ENCODE results near the gene SUFU.
"Not testable (repeated sequence)": the region's sequence is repeated elsewhere in the genome, so short reads cannot be mapped to it uniquely, and the experiment has no call there.

Gene SUFU

DNA sequence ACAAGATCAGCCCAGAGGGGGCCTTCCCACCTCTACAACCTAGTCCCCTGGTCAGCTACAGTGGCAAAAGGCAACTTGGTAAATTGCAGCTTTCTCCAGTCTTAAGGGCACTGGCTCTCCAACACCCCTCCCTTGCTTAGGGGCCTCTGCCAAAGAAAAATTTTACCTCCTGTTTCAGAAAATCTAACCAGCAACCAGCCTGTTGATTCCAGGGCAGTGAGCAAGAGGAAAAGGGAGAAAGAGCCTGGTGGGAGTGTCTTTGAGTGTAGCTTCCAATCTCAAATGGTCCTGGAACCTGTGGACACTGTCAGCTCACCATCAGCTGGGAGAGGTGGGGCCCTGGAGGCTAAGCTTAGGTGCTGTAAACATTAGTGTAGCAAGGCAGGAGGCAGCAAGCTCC lies 24.1 kb upstream of the SUFU start:
- no peak for DNase-seq

DNA sequence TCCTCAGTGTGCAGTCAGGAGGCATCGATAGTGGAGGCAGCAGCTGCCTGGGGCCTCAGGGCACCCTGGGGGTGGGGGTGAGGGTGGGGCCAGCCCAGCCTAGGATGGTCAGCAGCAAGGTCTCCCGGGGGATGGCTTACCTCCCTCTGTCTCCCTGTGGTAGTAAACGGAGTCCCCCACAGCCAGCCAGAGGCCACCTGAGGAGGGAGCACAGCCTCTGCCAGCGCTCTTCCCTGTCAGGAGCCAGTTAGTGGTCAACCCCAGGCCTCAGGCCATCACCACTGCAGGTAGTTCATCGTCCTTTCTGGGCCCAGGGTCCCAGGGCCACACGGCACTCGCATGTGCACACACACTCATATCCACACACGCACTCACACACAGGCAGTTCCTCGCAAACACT lies 23.4 kb upstream of the SUFU start:
- no peak for DNase-seq

DNA sequence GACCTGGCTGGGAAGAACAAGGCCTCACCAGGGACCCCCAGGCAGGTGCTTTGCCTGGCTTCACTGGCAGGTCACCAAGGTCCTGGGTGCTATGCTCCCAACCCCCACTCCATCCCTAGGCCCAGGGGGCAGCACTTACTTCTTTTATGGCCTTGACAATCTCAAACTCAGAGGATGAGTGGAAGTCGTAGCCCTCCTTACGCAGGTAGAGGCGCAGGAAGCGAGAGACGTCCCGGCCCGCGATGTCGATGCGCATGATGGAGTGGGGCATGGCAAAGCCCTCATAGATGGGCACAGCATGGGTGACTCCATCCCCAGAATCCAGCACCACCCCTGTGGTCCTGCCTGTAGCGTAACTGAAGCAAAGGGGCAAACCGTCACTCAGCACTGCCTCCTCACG lies 19.8 kb upstream of the SUFU start:
- no peak for DNase-seq

DNA sequence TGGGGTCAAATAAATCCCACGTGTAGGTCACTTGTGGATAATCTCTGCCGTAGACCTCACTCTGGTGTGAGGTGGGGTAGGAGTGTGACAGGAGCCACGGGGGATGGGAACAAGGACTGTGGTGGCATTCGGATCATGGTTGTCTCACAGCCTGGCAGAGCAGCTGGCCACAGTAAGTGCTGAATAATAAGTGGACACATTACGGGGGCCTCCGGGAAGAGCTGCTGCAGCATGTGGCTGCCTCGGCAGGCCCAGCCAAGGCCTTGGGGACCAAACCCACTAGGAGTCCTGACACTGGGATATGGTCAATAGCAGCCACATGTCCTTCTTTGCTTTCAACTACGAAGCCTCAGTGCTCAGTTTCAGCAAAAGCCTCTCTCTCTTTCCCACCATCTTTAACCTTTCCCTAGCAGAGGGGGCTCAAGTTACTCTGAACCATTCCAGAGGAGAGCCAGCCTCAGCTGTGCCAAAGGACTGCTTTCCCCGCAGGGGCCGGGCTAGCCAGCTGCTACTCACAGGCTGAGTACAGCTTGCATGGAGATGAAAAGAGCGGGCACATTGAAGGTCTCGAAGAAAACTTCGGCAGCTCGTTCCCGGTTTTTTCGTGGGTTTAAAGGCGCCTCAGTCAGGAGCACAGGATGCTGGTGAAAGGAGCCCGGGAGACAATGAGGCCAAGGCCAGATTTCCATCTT lies 18.5 kb upstream of the SUFU start:
- DNase-seq = no peak

DNA sequence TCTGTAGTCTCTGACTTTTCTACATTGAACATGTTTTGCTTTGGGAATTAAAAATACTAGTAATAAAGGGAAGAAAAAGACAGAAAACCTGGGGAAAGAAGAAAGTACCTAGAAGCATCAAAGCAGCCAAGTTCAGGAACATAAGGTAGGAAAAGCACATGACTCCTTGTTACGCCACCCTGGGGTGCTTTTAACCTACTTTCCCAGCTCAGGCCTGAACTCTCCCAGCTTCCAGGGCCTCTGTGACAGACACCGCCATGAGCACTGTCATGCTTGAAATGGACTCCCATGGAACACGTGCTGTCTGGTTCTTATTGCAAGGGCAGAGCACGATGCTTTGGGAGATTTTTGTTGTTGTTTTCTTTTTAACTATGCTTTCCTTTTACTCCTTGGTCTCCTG lies 12.6 kb upstream of the SUFU start:
- DNase-seq = no peak

DNA sequence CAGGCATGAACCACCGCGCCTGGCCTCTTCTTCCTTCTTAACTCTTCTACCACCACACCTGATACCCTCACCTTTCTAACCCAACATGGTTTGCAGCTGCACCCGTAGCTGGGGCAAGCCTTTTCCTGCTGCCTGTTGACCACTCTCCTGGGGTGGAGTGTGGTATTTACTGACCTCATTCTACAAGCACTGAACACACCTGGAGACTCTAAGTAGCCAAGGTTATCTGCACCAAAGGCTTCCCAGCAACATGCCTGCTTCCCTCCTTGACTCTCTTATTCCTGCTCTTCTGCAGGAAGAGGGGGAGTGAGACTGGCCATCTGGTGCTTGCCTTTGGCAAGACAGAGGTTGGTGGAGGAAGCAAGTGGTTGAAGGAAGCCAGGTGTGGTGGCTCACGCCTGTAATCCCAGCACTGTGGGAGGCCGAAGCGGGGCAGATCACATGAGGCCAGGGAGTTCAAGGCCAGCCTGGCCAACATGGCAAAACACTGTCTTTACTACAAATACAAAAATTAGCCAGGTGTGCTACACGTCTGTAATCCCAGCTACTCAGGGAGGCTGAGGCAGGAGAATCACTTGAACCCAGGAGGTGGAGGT lies 11.3 kb upstream of the SUFU start:
- DNase-seq = no peak

DNA sequence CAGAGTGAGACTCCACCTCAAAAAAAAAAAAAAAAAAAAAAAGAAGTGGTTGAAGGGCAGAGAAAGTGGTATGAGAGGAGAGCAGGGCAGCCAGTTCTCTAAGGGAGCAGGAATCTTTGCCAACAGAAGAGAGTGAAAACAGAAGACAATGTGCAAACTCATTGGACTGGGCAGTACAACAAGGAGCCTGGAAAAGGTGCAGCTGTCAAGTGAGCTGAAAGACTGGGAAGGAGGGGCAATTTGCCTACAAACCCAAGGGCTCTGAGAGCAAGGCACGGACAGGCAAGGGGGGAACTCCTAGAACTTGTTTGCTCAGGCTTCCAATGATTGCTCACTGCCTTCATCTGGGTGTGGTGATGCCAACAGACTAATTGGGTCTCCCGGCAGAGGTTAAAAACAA lies 10.8 kb upstream of the SUFU start:
- DNase-seq = peak in 25 of 56 donors; percentile 3 to 73 (median 24)

DNA sequence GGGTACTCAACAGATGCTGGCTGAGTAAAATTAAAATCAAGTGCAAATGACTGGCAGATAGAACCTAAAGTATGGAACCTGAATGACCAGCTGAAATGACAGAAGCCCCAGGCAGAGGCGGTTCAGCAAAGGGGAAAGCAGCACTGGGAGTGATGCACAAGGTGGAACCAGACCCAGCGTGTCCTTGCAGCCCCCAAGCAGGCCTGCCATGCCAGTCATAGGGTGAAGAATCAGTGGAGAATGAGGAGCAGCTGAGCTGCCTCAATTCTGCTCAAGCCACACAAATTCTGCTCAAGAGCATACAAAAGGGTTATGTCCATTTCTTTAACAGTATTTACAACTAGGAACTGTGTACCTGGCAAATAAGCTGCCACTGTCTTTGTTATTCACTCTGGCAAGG lies 10.0 kb upstream of the SUFU start:
- no peak for DNase-seq

DNA sequence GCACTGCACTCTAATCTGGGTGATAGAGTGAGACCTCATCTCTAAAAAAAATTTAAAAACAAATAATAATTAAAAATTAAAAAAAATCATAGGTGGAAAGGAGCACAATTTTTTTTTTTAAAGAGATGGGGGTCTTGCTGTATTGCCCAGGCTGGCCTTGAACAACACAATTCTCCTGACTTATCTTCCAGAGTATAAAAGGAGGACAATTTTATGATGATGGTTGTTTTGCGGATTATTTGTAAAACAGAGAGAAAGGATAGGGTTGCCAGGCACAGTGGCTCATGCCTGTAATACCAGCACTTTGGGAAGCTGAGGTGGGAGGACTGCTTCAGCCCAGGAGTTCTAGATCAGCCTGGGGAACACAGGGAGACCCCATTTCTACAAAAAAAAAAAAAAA lies 6.2 kb upstream of the SUFU start:
- DNase-seq = no peak

DNA sequence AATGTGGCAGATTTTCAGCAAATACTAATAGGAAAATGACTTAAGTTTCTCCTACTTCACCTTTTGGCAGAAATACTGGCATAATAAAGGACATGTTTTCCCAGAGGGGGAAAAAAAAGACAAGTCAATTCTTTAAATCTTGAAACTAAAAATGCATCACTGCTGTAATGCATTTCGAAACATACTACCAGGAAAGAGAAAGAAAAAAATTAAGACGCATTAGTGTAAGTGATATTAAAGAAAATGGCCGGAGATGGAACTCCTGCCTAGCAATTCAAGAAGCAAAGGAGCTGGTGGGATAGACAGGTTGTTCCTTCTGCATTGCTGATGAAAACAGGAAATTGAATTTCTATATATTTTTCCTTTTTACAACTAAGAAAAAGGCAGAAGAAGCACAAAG lies 4.4 kb upstream of the SUFU start:
- no peak for DNase-seq

DNA sequence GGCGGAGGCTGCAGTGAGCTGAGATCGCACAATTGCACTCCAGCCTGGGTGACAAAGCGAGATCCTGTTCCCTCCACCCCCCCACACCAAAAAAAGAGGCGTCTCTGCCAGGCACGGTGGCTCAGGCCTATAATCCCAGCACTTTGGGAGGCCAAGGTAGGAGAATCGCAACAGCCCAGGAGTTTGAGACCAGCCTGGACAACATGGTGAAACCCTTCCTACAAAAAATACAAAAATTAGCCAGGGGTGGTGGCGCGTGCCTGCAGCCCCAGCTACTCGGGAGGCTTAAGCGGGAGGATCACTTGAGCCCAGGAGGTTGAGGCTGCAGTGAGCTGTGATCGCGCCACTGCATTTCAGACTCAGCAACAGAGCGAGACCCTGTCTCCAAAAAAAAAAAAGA lies 3.1 kb upstream of the SUFU start:
- DNase-seq = not testable (repeated sequence)

DNA sequence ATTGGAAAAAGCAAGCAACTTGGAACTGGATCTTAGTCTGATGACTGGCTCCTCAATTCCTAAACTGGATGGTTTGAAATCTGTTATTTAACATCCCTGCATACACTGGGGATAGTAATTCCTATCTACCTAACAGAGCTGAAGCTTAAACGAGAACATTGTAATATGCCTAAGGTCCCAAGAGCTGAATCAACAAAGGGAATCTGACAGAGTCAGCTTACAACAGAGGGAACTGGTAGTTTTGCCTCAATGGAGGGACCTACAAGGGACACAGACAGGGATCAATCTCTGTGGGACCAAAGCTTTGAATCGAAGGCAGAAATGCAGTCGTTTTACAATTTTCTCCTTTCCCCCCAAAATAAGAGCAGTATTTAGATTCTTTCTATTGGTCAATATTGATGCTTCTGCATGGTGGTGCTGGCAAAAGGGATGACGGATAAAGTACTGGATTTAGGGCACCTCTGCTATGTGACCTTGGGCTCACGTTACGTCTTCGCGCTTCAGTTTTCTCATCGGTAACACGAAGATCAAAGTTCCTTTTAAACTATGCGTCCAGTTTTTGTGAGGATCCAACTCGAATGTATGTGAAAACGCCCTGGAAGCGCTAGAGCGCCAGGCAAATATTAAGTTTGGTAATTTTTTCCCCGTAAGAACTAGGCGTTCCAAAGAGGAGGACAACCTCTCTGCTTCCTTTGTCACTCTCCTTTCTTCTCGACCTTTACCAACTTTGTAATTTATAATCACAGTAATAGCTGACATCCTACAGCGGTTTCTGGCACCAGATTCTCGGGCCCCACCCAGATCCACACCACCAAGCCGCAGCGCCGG lies 2.4 kb upstream of the SUFU start:
- DNase-seq = no peak

DNA sequence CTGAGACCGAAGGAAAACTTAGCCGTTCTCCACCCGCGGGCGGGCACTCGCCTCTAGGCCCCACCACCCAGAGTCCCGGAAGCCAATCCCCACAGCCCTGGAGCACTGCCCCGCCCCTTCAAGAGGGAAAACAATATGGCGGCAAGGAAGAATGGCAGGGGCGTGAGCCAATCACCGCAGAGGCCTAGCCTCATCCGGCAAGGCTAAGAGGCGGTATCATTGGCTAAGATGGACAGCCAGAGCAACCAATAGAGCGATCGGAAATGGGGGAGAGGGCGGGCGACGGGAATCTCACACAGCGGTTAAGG lies 1.8 kb upstream of the SUFU start:
- DNase-seq = peak; percentile 92 to 100 (median 99)

DNA sequence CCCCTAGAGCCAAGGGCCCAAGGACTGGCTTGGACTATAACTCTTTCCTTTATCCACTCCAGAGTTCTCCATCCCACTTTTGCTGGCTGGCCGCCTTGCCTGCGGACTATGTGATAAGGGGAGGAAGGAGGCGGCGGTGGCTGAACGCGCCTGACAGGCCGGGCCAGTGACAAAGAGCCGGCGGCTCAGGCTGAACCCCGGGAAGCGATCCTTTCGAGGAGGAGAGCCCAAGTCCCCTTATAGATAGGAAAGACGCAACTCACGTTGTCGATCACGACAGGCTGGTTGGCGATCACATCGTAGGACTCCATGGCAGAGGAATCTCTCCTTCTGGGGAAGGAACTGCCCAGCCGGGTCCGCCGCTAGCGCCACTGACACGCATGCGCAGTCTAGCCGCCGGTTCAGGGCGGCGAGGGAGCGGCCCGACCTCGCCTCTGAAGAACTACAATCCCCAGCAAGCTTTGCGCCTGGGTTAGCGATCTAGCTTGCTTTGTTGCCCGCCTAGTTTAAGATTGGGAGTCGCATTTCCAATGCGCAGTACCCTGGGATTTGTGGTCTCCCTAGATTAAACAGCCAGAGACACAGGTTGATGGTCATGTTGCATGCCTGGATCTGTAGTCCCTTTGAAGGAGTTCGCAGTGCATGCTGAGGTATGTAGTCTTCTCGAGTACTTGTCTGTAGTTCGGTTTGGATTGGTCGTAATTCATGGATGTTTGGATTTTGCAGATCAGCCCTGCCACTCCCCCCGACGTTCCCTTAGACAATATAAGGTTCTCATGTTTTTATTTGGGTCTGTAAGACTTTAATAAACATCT lies 1.2 kb upstream of the SUFU start, which contains the start of gene ACTR1A:
TSS of gene ACTR1A (minus strand) at position 376 of the 815 bp plus-strand sequence. CDS start at position 311, 65 bp downstream.
- peak; percentile 82 to 99 (median 95) for DNase-seq

DNA sequence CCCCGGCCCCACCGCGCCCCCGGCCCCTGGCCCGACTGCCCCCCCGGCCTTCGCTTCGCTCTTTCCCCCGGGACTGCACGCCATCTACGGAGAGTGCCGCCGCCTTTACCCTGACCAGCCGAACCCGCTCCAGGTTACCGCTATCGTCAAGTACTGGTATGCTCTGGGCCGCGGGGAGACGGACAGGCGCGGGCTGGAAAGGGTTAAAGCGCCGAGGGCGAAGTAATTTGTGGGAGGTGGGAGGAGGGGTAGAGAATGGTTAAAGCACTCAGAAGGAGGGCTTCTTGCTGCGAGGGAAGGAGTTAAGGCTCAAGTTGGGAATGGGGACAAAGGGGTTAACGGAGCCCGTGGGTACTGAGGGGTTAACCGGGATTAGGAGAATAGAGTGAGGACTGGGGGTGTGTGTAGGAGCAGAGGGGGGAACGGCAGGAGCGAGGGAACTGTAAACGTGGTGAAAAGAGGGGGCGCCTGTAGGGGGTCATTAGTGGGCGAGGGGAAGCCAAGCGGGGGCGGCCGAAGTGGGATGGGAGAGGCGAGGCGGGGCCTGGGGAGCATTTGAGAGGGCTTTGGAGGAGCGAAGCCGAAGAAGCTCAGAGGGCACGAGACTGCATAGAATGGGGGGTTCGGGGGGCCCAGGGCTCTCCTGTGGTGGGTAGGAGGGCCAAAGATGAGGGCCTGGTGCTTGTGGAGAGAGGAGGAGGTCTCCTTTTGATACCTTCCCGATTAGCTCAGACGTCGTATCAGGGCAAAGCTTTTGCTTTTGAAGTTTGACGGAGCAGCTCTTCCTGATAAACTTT lies 605 bp downstream of the SUFU start:
- peak in 20 of 56 donors; percentile 11 to 59 (median 39) for DNase-seq

DNA sequence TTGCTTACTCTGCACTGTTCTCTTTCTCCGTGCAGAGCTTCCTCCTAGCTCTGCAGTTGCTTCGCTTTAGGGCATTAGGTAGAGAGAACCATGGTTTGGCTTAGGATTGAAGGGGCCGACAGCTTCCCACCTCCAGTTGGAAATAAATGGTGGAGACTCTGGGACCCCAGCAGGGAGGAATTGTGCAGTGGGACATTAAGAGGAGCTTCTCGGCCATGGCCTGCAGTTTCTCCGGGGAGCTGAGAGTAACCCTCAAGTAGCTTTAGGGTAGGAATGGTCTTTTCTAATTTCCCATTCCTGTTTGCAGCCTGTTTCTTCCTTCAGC lies 1.2 kb downstream of the SUFU start:
- peak in 1 of 56 donors; percentile 29 for DNase-seq

DNA sequence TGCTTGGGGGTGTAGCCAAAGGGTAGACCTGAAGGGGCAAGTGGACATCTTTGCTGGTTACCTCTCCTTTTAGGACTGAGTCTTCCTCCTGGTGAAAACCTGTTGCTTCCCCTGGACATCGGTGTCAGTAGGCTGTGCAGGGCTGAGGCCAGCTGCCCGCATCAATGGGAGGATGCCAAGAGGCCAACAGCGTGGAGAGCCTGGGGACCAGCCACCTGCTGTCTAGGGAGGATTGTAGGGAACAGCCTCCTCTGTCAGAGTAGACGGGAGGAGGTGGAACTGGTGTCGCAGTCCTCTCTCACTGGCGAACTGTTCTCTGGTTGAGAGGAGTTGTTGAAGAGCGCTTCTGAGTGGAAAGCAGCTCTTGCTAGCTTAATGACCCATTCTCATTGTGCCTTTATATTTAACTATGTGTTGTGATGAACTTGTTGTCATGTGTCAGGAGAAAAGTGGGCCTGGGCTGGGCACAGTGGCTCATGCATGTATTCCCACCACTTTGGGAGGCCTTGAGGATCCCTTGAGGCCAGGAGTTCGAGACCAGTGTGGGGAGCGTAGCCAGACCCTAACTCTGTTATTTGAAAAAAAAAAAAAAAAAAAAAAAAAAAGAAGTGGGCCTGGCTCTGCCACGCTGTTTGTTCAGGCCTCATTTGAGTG lies 1.8 kb downstream of the SUFU start:
- DNase-seq = peak in 9 of 56 donors; percentile 5 to 19 (median 8)

DNA sequence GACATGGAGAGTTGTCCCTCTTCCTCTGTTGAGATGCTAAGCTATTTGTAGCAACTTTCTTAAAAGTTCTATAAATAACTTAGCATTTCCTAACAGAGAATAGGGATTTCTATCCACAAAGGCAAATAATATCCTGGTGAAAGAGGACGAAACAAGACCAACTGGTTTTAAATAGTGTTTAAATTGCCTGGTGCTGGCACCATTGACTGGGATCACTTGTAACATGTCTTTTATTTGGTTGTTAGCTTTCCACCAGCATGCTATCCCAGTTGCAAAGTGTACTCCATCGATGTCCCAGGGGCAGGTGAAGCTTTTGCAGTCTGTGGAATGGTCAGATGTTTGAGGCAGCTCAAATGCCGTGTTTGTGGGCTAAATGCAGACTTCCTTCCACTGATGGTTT lies 3.7 kb downstream of the SUFU start:
- DNase-seq = no peak

DNA sequence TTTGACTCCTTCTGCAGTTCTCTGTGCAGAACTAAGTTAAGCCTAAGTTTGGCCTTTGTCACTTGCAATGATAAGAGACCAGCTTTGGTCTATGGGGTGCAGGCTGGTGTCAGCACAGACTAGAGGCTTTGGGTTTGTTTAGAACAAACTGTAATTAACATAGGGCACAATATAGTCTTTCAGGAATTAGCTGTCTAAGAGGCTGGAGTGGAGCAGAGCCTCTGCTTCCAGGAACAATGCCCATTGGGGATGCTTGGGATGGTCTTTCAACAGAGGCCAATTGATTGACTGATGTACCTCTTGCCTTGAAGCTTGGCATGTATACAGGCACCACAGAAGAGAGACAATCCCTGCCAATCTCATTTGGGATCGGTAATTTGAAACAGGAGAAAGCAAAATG lies 4.7 kb downstream of the SUFU start:
- peak in 9 of 56 donors; percentile 7 to 25 (median 13) for DNase-seq

DNA sequence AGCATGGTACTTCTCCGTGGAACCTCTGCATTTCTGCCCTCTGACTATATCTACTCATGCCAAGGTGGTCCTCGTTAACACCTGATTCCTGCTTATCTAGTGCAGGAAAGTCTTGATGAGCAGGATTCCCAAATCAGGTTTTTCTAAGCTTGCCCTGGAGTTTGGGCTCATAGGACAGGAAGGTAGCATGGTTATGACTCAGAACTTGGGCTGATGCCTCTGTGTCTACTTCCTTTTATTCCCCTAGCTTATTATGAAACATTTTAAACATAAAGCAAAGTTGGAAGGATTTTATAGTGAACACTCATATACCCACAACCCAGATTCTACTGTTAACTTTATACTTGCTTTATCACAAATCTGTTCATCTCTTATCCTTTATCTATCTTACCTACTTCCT lies 5.6 kb downstream of the SUFU start:
- no peak for DNase-seq

All from nucleus accumbens (tissue), 56 donors.